ENCODE results near the gene KLHL29.
A peak's percentile ranks its signal among the peaks of the same experiment; 100 is the strongest.
"Not testable (repeated sequence)": the region's sequence is repeated elsewhere in the genome, so short reads cannot be mapped to it uniquely, and the experiment has no call there.

Gene KLHL29

DNA sequence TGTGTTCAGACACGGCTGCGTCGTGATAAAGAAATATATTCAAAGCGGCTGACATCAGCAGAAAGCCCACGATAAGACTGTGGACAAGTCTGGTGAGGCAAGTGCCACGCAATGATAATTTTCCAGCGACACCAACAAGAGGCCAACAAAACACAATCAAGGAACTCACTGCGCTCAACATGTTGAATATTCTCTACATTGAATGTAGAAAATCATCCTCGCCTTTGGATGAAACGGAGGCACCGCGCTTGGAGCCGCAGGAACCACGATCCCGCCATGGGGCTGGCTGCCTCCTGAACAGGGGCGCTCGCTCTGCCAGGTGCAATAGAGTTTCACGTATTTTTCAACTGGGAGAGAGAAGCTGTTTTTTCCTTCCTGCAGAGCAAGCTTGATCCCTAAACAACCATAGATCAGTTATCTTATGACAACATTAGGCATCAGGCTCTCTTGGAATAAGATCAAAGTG is 321.7 kb downstream of the KLHL29 start:
- no peak for DNase-seq

DNA sequence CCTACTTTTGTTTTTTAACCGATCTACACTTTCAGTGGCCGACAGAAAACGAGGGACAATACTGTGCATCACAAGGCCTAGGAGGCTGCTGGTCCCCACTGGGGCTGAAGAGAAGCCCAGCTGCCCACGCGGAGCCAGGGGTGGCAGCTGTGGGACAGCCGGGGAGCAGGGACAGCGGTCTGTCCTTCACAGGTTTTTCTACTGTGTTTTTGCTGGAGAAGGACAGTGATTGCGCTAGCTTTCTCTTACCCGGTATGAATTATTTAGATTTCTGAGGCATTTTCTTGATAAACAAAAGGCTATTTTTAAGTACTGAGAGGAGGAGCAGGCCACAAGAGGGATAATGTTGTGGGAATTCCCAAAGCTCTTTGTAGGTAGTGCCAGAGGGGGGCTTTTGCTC is 322.1 kb downstream of the KLHL29 start:
- no peak for DNase-seq

DNA sequence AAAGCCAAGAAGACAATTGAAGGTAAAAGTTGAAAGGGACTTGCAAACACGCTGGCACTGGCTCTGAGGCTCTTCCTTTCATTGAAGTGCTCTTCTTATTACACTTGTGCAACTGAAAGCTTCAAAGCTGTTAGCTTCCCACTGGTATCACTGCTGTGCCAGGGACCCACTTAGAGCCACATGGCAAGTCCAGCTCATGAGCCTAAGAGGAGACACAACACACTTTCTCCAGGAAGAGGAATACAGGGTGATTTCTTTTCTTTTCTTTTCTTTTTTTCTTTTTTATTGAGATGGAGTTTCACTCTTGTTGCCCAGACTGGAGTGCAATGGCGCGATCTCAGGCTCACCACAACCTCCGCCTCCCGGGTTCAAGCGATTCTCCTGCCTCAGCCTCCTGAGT is 323.8 kb downstream of the KLHL29 start:
- peak; percentile 13 for DNase-seq

DNA sequence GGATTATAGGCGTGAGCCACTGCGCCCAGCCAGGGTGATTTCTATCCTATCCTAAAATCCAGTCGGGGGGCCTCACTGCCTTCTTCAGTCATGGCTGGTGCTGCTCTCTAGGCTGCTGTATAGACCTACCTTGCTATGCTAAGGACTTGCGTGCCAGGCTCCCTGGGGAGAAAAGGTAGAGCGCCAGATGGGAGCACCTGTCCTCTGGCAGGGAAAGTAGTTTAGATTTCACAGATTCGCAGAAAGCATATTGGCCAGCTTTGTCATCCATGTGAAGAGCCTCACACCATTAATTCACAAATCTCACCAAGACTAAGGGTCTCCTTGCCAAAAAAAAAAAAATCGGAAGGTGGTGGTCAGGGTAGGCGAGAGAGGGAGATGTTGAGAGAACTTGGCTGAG is 324.3 kb downstream of the KLHL29 start:
- no peak for DNase-seq

DNA sequence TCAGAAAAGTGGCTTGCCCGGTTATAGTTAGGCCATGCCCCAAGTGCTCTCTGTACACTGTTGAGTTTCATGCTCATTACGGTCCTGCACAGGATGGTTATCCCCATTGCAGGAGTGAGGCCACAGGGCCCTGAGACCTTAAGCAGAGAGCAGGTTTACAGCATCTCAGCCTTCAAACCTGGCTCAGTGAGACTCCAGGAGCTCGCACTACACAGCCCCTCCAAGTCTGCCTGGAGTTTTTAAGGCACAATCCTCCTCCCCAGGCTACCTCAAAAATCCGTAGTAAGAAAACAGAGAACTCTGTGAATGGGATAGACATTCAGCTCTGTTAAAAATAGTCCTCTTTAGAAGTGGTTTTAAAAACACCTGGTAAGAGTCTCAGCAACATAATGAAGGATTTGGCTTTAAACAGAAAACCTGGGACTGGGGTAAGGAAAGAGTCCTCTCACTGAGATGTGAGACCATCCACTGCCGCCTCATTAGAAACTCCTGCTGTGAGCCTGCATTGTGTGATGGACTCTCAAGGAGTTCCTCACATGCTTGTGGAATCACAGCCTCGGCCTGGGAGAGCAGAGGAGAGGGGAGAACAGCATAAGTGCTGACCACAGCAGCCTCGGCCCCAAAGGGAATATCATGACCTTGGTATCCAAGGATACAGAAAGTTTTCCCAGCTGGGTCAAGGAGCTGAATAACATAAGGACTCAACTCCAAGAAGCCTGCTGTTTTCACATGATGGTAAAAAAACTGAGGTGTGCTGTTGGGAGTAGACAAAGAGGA is 327.2 kb downstream of the KLHL29 start:
- peak; percentile 90 for DNase-seq

DNA sequence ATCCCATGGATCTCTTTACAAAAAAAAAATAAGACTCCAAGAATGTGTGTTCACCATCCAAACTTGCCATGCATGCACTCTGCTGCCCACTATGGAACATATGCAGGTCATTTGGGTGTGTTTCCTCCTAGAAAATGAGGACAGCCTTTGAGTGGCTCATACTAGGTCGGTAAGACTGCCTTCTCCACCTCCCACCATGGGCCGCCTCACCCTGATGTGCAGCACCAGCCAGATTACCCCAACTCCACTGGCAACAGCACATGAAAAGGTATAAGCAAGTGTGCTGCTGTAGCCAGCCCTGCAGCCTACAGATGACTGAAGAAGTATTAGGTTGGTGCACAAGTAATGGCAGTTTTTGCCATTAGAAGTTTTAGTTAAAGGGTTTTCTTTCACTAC is 327.8 kb downstream of the KLHL29 start:
- no peak for DNase-seq

DNA sequence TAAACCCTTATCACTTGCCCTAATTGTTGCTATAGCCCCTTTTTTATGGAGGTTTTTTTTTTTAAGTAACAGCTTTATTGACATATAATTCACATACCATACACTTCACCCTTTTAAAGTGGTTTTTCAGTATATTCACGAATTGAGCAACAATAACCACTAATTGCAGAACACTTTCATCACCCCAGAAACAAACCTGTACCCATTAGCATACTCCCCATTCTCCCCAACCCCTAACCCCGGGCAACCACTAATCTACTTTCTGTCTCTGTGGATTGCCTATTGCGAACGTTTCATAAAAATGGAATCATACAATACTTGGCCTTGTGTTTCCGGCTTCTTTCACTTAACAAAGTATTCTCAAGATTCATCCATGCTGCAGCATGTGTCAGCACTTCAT is 328.4 kb downstream of the KLHL29 start:
- no peak for DNase-seq

DNA sequence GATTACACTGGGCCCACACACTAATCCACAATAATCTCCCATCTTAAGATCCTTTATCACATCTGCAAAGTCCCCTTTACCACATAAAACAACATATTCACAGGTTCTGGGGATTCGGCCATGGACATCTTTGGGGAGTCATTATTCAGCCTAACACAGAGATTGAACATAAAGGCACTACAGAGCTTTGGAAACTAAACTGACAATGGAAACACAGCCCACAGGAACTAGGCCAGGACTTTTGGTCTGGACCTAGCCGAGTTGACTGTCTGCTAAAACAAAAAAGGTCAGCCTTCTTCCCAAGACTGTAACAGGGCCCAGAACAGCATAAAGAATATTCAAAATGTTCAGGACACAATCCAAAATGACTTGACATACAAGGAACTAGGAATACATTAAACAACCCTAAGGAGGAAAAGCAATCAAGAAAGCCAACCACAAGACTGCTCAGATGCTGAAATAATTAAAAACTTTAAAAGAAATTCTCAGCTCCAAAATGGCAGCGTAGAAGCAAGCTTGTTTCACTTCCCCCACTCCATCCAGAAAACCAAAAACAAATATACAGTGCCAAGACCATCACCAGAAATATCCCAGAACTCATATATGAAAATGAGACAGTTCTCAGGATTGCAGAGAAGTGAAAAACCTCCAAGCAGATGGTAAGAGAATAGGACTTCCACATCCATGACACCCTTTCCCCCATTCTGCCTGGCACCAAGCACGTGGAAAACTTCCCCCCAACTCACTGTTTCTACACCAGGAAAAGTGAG is 334.1 kb downstream of the KLHL29 start:
- no peak for DNase-seq

DNA sequence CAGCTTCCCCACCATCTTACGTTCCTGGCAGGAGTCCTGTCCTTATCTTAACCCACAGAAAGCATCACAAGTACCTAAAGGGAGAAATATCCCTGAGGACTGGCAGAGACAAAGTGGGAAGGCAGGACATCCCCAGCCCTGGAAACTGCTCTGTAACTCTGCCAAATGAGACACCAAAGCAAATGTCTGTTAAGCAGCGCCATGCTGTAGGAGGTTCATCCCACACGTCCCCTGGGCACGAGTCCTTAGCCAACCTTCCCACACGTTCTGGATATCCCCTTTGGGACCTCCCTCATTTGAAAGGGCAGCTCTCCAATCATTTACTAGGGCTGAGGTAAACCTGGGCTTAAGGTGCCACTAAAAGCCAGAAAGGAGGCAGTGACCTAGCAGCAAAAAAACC is 334.7 kb downstream of the KLHL29 start:
- DNase-seq = no peak

DNA sequence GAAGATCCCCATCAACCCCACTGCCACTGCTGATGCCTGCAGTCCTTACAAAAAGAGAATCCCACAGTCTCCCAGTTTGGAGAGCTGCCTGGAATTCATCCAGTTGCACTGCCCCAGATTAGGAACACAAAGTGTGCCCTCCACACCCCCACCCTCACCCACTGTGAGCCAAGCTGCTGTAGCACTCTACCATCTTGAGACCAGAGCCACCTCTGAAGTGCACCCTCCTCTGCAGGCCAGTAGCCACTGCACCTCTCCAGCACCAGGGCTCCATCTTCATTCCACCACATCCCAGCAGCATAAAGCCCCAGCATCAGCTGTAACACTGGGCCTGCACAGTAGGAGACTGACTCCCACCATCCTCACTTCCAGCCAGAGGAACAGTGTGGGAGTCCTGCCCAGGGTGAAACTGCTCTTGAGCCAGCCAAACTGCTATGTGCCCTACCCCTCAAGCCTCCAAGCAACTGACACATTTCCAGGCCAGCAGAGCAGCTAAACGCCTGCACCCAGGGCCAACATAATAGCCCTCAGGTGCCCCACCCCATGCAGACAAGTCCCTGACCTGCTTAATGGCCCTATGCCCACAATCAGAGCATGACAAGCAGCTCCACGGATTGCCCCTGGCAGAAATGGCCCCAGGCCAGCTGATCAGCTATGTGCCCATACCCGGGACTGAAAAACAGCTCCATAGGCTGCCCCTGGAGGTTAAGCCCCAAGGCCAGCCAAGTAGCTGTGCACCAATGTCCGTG is 335.9 kb downstream of the KLHL29 start:
- DNase-seq = no peak

DNA sequence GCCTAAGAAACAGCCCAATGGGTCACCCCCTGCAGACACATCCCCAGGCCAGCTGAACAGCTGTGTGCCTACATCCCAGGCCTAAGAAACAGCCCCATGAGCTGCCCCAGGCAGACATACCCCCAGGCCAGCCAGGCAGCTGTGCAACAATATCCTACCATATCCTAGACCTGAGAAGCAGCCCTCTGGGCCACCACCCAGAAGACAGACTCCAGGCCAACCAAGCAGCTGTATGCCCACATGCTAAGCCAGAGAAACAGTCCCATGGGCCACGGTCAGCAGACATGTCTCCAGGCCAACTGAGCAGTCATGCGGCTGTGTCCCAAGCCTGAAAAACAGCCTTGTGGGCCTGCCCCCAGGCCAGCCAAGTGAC is 336.5 kb downstream of the KLHL29 start:
- no peak for DNase-seq

DNA sequence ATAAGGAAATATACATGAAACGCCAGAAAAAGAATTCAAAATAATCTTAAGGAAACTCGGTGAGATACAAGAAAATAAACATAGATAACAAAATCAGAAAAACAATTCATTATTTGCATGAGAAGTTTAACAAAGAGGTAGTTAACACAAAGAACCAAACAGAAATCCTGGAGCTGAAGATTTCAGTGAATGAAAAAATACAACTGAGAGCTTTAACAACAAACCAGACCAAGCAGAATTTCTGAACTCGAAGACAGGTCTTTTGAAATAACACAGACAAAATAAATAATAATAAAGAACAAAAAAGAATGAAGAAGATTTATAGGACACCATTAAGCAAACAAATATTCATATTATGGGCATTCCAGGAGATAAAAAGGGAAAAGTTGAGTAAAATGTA is 337.3 kb downstream of the KLHL29 start:
- no peak for DNase-seq

DNA sequence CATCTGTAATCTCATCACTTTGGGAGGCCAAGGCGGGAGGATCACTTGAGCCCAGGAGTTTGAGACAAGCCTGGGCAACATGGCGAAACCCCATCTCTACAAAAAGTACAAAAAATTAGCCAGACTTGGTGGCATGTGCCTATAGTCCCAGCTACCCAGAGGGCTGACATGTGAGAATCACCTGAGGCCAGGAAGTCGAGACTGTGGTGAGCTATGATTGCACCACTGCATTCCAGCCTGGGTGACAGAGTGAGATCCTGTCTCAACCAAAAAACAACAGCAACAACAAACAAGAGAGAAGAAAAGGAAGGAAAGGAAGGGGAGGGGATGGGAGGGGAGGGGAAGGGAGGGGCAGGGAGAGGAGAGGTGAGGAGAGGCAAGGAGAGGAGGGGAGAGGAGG is 338.1 kb downstream of the KLHL29 start:
- not testable (repeated sequence) for DNase-seq

DNA sequence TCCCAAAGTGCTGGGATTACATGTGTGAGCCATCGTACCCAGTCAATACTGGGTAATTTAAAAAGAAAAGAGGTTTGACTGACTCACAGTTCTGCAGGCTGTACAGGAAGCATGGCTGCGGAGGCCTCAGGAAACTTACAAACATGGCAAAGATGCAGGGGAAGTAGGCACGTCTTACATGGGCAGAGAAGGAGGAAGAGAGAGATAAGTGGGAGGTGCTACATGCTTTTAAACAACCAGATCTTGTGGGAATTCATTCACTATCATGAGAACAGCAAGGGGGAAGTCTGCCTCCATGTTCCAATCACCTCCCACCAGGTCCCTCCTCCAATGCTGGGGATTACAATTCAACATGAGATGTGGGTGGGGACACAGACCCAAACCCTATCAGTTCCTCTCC is 349.4 kb downstream of the KLHL29 start:
- DNase-seq = no peak

DNA sequence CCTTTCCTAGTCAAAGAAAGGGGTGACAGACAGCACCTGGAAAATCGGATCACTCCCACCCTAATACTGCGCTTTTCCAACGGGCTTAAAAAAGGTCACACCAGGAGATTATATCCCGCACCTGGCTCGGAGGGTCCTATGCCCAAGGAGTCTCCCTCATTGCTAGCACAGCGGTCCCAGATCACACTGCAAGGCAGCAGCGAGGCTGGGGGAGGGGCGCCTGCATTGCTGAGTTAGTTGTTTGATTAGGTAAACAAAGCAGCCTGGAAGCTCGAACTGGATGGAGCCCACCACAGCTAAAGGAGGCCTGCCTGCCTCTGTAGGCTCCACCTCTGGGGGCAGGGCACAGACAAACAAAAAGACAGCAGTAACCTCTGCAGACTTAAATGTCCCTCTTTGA is 351.8 kb downstream of the KLHL29 start:
- DNase-seq = not testable (repeated sequence)

DNA sequence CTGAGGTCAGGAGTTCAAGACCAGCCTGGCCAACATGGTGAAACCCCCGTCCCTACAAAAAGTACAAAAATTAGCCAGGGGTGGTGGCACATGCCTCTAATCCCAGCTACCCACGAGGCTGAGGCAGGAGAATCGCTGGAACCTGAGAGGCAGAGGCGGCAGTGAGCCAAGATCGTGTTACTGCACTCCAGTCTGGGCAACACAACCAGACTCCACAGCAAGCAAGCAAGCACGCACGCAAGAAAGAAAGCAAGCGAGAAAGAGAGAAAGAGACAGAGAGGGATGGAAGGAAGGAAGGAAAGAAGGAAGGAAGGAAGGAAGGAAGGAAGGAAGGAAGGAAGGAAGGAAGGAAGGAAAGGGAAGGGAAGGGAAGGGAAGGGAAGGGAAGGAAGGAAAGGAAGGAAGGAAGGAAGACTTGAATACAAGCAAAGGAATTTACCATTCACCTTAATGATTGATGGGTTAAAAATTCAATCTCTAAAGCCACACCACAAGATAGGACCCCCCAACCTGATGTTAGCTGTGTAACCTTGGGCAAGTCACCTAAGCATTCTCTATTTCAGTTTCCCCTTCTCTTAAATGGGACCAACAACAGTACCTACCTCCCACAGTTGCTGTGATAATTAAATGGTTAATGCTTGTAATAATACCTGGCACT is 360.2 kb downstream of the KLHL29 start:
- no peak for DNase-seq

DNA sequence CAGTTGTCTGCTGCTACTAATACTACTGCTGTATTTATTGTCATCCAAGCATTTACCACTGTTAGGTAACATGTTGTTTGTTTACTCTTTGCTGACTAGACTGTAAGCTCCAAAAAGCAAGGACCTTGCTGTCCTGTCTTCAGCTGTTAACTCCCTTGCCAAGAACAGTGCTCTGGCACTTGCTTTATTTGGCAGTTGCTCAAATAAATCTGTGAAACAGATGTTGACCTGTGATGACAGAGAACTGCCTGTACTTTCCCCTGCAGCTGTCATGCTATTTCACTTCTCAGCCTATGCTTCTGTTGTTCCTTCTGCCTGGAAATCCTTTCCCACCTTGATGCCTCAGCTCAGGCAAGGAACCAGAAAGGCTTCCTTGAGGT is 360.7 kb downstream of the KLHL29 start:
- DNase-seq = no peak

DNA sequence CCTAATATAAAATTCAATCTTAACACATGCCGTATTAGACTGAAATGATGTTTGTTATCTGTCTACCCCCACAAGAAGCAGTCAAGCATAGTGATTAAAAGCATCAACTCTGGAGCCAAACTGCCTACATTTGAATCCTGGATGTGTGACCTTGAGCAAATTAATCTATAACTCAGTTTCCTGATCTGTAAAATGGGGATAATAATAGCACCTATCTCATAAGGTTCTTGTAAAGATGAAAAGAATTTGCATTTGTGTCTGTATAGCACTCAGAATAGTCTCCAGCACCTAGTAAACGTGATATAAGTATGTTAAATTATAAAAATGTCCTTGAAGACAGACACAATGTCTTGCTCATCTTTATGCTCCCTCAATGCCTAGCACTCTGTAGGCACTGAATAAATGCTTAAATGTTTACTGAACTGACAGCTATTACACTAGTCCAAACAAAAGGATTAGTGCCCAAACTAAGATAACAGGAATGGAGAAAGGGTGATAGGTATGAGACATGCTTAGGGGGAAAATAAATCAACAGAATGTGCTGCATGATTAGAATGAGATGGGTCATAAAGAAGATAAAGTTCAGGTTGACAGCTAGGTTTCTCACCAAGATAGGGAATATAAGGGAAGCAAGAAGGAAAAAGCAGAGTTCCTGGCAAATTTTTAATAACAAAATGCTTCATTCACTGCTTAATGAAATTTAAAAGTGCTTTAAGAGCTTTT is 361.3 kb downstream of the KLHL29 start:
- DNase-seq = peak; percentile 48

DNA sequence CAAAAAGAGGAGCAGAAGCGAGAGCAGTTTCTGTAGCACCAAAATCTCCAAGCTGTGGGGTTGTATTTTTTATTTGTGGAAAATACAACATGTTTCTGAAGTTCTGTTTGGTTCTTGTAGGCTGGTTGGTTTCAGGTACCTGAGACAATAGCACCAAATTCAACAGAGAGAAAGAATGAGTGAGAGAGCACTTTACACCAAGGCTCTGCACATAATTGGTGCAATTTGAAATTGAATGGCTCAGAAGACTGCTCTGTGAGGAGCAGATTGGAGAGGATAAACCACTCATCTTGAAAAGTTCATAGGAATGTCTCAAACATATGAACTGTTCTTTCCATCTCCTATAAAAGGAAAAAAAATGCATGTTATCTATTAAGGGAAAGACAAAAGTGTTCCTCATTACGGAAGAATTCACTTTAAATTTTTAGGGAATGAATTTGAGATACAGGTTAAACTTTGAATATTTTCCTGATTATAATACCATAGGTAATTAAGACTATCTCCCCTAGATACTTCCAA is 366.8 kb downstream of the KLHL29 start:
- no peak for DNase-seq

DNA sequence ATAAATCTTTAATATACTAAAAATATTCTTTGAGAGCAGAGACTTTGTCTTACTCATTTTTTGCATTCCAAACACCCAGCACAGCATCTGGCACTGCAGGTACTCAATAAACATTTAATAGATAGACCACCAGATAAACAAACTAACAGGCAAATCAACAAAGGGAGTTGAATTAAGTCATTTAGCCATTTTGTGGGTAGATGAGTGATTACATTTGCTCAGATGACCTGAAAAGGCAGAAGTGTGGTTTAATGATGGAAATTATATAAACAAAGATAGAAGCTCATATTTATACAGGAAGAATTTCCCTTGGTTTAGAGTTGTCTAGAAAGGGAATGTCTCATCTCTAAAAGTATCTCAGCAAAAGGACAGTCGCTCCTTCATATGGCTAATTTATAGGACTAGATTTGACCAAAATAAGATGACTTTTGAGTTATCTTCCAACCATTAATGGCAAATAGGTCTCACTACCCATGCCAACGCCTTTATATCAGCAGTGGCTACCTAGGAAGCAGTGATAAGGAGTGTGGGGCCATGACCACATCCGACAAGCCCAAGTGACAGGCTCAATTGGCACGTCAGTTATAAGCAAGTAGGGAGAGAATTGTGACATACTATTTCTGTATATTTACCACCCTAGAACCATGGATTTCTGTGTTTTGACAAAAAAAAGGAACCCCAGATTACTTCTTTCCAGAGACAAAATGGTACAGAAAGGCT is 368.5 kb downstream of the KLHL29 start:
- no peak for DNase-seq

DNA sequence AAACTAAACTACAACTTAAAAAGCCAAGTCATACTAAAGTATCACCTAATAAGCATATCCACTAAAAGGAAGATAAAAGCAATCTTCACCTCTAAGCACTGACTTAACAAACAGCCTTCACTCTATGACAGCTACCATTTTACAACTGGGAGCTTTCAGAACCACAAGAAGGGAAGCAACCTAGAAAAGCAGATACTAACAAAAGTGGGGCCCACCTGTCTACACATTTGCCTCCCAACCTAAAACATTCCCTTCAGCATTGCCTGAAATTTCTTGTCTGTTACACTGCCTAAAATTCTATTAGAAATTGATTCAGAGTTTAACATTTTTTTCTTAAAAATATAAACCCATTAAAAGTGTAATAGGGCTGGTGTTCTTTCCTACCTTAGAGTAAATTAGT is 370.0 kb downstream of the KLHL29 start:
- DNase-seq = no peak

Measured in DMS79 (cell line).